ENCODE data around the gene VOPP1.

DNA sequence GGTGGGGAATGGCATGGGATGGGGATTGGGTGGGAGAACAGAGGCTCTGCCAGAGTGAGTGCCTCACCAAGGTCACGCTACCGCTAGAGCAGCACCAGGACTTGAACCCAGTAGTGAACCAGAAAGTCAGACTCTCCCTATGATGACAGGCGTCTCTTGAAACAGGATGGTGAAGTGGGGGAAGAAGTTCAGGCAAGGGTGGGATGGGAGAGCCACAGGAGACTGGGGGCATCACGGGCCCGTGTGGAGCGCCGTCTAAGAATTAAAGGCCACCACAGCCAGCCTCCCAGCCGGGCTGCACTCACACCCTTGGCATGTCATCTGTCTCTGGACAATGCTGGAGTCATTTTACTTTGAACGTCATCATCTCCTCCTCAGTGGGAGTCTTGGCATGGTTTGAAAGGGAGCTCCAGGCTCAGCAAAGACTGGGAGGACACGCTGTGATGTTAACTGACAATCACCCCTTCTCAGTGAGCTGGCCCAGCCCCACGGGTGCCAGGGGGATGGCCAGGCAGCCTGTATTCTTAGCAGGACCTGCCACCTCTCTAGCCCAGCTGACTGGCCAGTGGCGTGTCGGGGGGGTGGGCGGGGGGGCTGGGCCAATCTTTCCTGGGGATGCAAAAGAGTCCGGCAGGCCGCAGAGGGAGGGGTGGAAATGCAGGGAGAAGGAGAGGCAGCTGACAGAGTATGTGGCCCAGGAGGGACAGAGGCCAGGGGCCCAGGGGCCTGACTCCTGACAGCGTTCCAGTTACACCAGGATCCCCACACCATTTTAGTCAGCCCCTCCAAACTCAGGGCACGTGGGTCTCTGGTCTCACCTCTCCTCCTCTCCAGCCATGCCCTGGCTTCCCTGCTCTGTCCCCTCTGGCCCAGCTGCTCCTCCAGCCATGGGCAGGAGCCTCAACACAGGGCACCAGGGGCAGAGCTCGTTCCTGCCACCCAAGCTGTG lies 96.2 kb downstream of the VOPP1 start:
- no peak for TF ChIP-seq EZH2phosphoT487 (IDR thresholded peaks at IDR 0.05; ENCODE audit: borderline replicate concordance, low read length)
- TF ChIP-seq, protein P1, sequence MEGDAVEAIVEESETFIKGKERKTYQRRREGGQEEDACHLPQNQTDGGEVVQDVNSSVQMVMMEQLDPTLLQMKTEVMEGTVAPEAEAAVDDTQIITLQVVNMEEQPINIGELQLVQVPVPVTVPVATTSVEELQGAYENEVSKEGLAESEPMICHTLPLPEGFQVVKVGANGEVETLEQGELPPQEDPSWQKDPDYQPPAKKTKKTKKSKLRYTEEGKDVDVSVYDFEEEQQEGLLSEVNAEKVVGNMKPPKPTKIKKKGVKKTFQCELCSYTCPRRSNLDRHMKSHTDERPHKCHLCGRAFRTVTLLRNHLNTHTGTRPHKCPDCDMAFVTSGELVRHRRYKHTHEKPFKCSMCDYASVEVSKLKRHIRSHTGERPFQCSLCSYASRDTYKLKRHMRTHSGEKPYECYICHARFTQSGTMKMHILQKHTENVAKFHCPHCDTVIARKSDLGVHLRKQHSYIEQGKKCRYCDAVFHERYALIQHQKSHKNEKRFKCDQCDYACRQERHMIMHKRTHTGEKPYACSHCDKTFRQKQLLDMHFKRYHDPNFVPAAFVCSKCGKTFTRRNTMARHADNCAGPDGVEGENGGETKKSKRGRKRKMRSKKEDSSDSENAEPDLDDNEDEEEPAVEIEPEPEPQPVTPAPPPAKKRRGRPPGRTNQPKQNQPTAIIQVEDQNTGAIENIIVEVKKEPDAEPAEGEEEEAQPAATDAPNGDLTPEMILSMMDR (conservative IDR thresholded peaks at IDR 0.05; ENCODE audit: low read depth, low read length): no peak
- no peak for TF ChIP-seq EZH2 (IDR thresholded peaks at IDR 0.05; ENCODE audit: low read length, unreplicated experiment)
